Skeletal muscle satellite cell (primary cell): ENCODE measurements around the gene CFAP46.
"Not testable (repeated sequence)": the region's sequence is repeated elsewhere in the genome, so short reads cannot be mapped to it uniquely, and the experiment has no call there.

Experiments used
- H3K27me3 ChIP-seq: 2 replicates; pipeline ENCODE4 v1.7.0; 2013; ENCODE audit warnings: low read length; ENCODE audit not compliant: control insufficient read depth, insufficient read depth
- H3K36me3 ChIP-seq: 2 replicates; pipeline ENCODE4 v1.7.0; 2013; ENCODE audit warnings: mild to moderate bottlenecking, control low read depth, low read length; ENCODE audit not compliant: insufficient read depth
- H3K4me1 ChIP-seq: 2 replicates; pipeline ENCODE4 v1.7.0; 2013; ENCODE audit warnings: low read length; ENCODE audit not compliant: control insufficient read depth, insufficient read depth
- H3K4me2 ChIP-seq: 2 replicates; pipeline ENCODE4 v1.7.0; 2013; ENCODE audit warnings: mild to moderate bottlenecking, low read length
- H3K4me3 ChIP-seq: 2 replicates; pipeline ENCODE4 v1.7.0; 2013; ENCODE audit warnings: low read length
- H3K9ac ChIP-seq: 2 replicates; pipeline ENCODE4 v1.7.0; 2013; ENCODE audit warnings: mild to moderate bottlenecking, low read depth, low read length, moderate library complexity
- H3K9me3 ChIP-seq: replicated peaks from 2 replicates; pipeline ENCODE4 v1.7.0; 2013; ENCODE audit warnings: mild to moderate bottlenecking, control low read depth, low read length

The CFAP46 gene

DNA sequence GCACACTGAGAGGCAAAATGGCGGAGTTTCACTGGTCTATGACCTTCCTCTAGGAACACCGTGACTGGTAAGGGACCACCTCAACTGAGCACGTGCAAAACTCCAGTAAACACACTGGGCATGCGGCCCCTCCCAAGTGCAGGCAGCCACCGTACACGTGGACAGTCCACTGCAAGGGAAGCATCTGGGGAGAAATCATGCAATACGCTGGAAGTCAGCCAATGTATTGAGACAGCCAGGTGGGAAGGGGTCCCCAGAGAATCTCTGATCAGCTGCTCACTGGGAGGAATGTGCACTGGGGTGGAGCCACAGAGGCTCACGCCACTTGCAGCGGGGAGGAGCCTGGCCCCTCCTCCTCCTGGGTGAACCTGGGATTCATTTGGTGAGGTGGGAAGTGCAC, 49.3 kb downstream of the CFAP46 start:
- Histone ChIP-seq H3K4me3 (no peak overlapping the region), H3K9ac (no peak overlapping the region), H3K4me2 (no peak overlapping the region), H3K9me3 (no peaks in the 10 kb centered on the region), H3K27me3 (peaks cover 58% of the 10 kb centered on the region), H3K36me3 (no peaks in the 10 kb centered on the region), H3K4me1 (no peaks in the 10 kb centered on the region)

DNA sequence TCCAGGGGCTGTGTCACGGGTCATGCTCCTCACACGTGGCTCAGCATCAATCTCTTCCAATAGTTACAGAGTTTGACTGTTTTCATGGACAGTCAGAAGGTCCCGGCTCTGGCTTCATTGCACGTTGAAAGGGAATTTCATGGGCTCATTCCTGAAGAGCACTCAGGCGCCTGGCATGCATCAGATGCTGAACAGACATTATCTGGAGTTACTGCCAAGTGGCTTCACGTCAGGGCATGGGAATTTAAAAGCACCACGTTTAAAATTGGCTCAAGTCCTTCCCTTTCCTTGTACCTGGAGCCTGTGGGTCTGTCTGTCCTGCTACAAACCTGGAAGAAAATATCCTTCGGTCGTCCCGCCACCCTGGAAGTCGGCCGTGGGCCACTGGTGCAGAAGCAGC, 50.4 kb downstream of the CFAP46 start:
- H3K36me3 ChIP-seq = no peaks in the 10 kb centered on the region
- peaks cover 58% of the 10 kb centered on the region for H3K27me3 ChIP-seq
- H3K9ac ChIP-seq = no peak overlapping the region
- no peaks in the 10 kb centered on the region for H3K9me3 ChIP-seq
- no peaks in the 10 kb centered on the region for H3K4me1 ChIP-seq
- no peak overlapping the region for H3K4me2 ChIP-seq
- H3K4me3 ChIP-seq = no peak overlapping the region

DNA sequence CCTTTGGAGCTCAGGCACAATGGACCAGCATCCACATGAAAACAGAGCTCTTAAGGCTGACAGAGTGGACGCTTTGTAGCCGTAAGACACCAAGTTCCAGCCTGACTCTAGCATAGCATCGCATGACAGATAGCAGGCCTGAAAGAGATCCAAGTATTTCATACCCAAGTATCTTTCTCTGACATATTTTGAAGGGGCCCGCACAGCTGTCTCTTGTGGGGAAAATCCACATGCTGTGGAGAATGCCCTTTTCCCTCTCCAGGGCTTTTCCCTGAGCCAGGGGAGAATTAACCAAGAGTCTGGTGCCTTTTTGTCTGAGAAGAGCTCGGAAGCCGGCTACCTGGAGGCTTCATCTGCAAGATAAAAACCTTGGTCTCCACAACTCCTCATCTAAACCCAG, 51.0 kb downstream of the CFAP46 start:
- no peak overlapping the region for H3K4me3 ChIP-seq
- no peaks in the 10 kb centered on the region for H3K4me1 ChIP-seq
- H3K27me3 ChIP-seq = peaks cover 58% of the 10 kb centered on the region
- no peak overlapping the region for H3K4me2 ChIP-seq
- H3K9ac ChIP-seq = no peak overlapping the region
- no peaks in the 10 kb centered on the region for H3K36me3 ChIP-seq
- H3K9me3 ChIP-seq = no peaks in the 10 kb centered on the region

DNA sequence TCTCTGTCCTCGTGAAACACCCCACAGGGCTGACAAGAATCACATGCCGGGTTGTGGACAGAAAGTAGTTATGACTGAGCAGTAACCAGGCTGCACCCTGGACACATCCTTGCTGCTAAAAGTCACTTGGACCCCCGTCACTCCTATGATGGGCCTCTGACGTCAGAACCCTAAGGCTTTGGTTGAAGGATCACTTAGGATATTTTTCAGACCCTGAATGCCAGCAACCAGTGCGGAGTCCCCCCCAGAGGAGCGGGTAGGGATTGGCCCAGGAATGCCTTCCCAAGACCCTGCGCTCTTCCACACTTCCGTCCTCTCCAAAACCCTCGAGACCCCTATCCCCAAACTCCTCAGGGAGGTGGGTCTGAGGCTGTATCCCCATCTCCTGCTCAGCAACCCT, 52.1 kb downstream of the CFAP46 start:
- no peaks in the 10 kb centered on the region for H3K36me3 ChIP-seq
- no peaks in the 10 kb centered on the region for H3K4me1 ChIP-seq
- H3K27me3 ChIP-seq = peaks cover 52% of the 10 kb centered on the region
- no peak overlapping the region for H3K4me2 ChIP-seq
- H3K4me3 ChIP-seq = no peak overlapping the region
- H3K9me3 ChIP-seq = no peaks in the 10 kb centered on the region
- no peak overlapping the region for H3K9ac ChIP-seq

DNA sequence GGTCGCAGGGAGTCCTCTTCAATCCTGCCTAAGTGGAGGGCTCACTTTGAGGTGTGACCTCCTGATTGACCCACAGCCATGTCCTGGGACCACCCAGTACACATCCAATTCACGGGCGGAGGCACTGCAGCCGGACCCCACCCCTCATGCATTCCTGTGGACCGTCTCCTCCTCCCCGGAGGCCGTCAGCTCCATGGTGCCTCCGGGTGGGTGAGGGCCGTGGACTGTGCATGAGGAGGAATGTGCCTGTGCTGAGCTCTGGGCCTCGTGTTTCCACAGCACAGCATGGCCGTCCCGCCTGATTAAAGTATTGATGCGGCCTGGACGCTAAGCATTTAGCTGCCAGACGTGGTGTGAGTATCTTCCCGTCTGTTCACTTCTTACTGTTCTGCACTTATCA, 52.8 kb downstream of the CFAP46 start:
- no peak overlapping the region for H3K9ac ChIP-seq
- H3K4me1 ChIP-seq = no peaks in the 10 kb centered on the region
- H3K9me3 ChIP-seq = no peaks in the 10 kb centered on the region
- H3K27me3 ChIP-seq = peaks cover 50% of the 10 kb centered on the region
- no peak overlapping the region for H3K4me3 ChIP-seq
- no peaks in the 10 kb centered on the region for H3K36me3 ChIP-seq
- H3K4me2 ChIP-seq = no peak overlapping the region

DNA sequence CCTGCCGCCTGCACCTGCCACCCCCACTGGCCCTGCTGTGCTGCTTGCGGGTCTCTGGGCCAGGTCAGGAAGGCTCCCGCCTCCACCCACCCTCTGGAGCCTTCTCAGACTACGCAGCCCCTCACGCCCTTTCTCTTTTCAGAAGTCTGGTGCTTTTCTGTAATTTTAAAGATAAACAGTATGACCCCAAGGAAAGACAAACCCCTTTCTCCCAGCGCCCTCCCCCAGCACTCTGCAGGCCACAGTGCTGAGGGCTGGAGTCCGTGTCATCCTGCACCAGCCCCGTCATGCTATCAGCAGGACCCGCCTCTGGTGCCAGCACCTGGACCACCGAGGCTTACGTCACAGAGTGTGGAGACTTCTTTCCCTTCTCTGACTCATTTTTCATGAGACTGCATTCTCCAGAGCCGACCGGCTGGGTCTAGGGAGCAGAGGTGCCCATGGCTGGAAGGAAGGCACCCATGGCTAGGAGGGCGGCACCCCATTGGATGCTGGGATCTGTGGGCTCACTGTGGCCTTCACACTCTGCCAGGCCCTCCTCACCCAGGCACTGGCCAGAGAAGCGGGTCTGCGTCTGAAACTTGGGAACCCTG, 53.4 kb downstream of the CFAP46 start:
- H3K4me1 ChIP-seq = no peaks in the 10 kb centered on the region
- H3K4me3 ChIP-seq = no peak overlapping the region
- no peak overlapping the region for H3K9ac ChIP-seq
- no peaks in the 10 kb centered on the region for H3K36me3 ChIP-seq
- peaks cover 45% of the 10 kb centered on the region for H3K27me3 ChIP-seq
- no peaks in the 10 kb centered on the region for H3K9me3 ChIP-seq
- H3K4me2 ChIP-seq = no peak overlapping the region

DNA sequence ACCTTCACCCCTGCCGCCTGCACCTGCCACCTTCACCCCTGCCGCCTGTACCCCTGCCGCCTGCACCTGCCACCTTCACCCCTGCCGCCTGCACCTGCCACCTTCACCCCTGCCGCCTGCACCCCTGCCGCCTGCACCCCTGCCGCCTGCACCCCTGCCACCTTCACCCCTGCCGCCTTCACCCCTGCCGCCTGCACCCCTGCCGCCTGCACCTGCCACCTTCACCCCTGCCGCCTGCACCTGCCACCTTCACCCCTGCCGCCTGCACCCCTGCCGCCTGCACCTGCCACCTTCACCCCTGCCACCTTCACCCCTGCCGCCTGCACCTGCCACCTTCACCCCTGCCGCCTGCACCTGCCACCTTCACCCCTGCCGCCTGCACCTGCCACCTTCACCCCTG, 53.9 kb downstream of the CFAP46 start:
- not testable (repeated sequence) for H3K36me3 ChIP-seq, H3K4me2 ChIP-seq

DNA sequence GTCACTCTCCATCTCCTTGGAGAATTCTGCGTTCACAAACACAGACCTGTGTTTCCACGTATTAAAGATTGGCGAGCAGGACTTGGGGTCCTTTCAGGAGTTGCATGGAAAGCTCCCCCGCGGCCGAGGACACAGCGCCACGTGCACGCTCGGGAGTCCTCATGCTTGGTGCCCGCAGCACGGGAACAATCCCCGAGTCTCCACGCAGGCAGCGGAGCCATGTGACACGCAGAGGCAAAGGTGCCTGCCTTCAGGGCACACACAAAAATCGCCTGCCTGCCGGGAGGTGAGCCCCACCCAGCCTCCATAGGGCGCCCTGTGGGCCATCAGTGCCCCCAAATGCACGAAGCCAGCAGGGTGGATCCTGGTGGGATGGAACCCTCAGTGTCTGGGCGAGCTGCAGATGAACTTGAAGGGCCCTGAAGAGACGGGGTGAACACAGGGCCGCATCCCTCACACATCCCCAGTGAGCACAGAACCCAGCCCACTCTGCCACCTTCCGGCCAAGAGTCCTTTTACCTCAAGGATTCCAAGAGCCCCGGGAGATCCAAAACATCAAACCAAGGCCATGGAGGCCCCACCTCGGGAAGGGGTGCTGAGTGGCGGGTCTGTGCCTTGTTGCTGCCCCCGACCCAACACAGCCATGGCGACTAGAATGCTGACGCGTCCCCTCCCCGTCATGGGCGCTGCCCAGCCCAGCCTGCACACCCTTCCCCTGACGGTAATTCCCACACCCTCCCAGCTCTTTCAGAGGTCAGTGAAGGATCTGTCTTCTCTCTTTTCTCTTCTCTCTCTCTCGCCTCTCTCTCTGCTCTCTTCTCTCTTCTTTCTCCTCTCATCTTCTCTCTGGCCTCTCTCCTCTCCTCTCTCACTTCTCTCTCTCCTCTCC, 55.9 kb downstream of the CFAP46 start:
- Histone ChIP-seq H3K9me3 (no peaks in the 10 kb centered on the region), H3K4me3 (no peak overlapping the region), H3K4me1 (no peaks in the 10 kb centered on the region), H3K36me3 (no peaks in the 10 kb centered on the region), H3K27me3 (peaks cover 25% of the 10 kb centered on the region), H3K9ac (no peak overlapping the region), H3K4me2 (no peak overlapping the region)

More for the DNA sequence above, 53.9 kb downstream of the CFAP46 start:
- H3K9ac ChIP-seq, H3K9me3 ChIP-seq, H3K4me3 ChIP-seq, H3K4me1 ChIP-seq: not testable (repeated sequence)
- H3K27me3 ChIP-seq = peaks cover 39% of the 10 kb centered on the region

DNA sequence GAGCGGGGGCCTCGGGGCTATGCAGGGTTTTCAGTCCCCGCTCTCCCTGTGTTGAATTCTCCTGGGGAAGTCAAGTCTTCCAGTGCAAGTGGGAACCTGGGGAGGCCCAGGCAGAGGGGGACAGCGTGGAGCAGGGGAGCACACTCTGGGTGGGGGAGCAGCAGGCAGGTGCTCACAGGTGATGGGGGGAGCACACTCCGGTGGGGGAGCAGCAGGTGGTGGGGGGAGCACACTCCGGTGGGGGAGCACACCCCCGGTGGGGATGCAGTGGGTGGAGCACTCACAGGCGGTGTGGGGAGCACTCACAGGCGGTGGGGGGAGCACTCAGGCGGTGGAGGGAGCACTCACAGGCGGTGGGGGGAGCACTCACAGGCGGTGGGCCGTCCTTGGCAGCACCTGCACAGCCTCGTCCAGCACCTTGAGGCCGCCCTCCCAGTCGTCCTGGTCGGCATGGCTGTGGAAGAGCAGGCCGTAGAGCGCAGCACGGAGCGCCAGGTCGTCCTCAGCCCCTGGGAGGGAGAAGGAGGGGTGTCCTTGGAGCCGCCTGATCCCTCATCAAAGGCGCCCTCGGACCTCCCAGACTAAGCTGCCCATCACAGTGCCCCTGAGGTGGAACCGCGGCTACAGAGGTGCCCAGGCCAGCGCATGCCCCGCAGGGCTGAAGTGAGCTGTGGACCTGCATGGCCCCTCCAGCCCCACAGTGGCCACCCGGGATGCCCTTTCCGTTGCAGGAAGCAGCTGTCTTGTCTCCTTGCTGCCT, 56.7 kb downstream of the CFAP46 start:
- H3K27me3 ChIP-seq = peaks cover 22% of the 10 kb centered on the region
- H3K36me3 ChIP-seq = no peaks in the 10 kb centered on the region
- H3K9ac ChIP-seq = no peak overlapping the region
- no peak overlapping the region for H3K4me3 ChIP-seq
- no peaks in the 10 kb centered on the region for H3K9me3 ChIP-seq
- no peak overlapping the region for H3K4me2 ChIP-seq
- no peaks in the 10 kb centered on the region for H3K4me1 ChIP-seq

DNA sequence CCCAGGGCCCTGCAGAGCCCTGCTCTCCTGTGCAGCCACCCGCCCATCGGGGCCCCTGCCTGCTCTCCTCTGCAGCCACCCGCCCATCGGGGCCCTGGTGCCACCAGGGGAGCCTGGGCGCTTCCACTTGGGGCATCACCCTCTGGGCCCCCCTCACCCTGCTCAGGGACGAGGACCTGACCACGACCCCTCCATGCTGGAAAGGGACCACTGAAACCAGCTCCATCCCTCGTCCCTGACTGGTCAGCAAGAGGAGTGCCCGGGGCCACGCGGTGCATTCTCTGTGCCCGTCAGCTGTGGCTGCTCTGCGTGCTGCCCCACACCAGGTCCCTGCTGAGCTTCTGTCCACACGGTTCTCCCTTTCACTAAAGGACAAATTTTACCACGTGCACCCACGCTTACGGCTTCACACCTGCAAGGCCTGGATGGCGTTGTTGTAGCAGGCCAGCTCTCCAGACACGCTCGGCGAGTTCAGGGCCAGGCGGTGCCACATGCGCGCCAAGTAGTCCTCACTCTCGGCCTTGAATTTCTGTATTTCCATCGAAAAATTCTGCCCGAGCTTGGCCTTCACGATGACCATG, 57.6 kb downstream of the CFAP46 start:
- no peaks in the 10 kb centered on the region for H3K36me3 ChIP-seq
- no peaks in the 10 kb centered on the region for H3K9me3 ChIP-seq
- peaks cover 15% of the 10 kb centered on the region for H3K27me3 ChIP-seq
- H3K4me3 ChIP-seq = no peak overlapping the region
- H3K9ac ChIP-seq = no peak overlapping the region
- no peak overlapping the region for H3K4me2 ChIP-seq
- H3K4me1 ChIP-seq = no peaks in the 10 kb centered on the region

DNA sequence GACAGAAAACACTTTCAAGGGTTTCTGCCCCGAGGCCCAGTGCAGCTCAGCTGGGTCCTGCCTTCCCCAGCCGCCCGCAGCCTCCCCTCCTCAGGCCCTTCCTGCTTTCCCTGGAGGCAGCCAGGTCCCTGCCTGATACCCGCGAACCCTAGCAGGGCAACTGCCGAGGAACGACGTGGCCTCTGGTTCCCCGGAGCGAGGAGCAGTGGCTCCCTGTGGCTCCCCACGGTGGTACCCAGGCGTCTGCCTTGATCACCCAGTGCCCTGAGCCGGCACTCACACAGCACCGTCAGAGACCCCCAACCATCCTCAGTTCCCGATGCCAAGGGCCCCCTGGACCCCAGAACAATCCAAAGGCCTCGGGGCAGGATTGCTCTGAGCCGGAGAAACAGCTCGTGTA, 58.3 kb downstream of the CFAP46 start:
- Histone ChIP-seq H3K4me2 (no peak overlapping the region), H3K27me3 (peaks cover 15% of the 10 kb centered on the region), H3K9me3 (no peaks in the 10 kb centered on the region), H3K9ac (no peak overlapping the region), H3K36me3 (no peaks in the 10 kb centered on the region), H3K4me1 (no peaks in the 10 kb centered on the region), H3K4me3 (no peak overlapping the region)
